HCT116 (cell line): ENCODE results near the gene TNNI2. TPM values are rescaled to one million over a fixed set of nuclear protein-coding genes. Genes with fewer than 3 reads are reported as not detected.

Experiments
- ATAC-seq: fragments of 200-7000 bp; cut with Tn5 transposase; 2 replicates; pipeline ENCODE4 v1.9.1; 2020; ENCODE audit warnings: mild to moderate bottlenecking, moderate library complexity
- BruUV-seq: library from RNA; stranded (reverse); fragments of 400-500 nt; replicated peaks from 2 replicates; lab custom pipeline; 2021; lab: Mats Ljungman, UMichigan
- CTCF ChIA-PET: fragments of 300-600 bp; sonication (Branson Sonifier 250); formaldehyde crosslinking; loops from one replicate; lab custom pipeline; 2021; ENCODE audit warnings: antibody characterized with exemption; lab: Charles Lee
- POLR2A ChIA-PET: fragments of 300-600, 350-600 bp; sonication (Branson Sonifier 250); formaldehyde crosslinking; loops from one replicate; lab custom pipeline; 2021; ENCODE audit warnings: antibody characterized with exemption; lab: Charles Lee
- RAD21 ChIA-PET, 2 experiments: fragments of 300-600 bp; sonication (Branson Sonifier 250); formaldehyde crosslinking; loops; one replicate each; lab custom pipeline; 2023; ENCODE audit warnings: low total read pairs in 2 of 2; ENCODE audit not compliant: uncharacterized antibody in 2 of 2, unreplicated experiment in 2 of 2, low non-redundant PET in 1 of 2; lab: Charles Lee
- DNase-seq: peaks from one replicate; pipeline ENCODE4 v3.0.0-alpha.2; 2010; ENCODE audit warnings: low read depth, low spot score
- H2AFZ ChIP-seq: fragments of 200-600 bp; shearing (Covaris generic), sonication (generic); 2 replicates; pipeline ENCODE4 v1.6.1; 2017; ENCODE audit warnings: low read depth, mixed run types, mixed read lengths, antibody characterized with exemption, low read length; ENCODE audit not compliant: poor library complexity, severe bottlenecking
- H3K27ac ChIP-seq: 2 replicates; pipeline ENCODE4 v1.5.1; 2012; ENCODE audit warnings: low read depth, low read length
- H3K27me3 ChIP-seq: fragments of 200-600 bp; sonication (generic); 2 replicates; pipeline ENCODE4 v1.6.1; 2016; ENCODE audit warnings: mixed run types, low read length, mixed read lengths; ENCODE audit not compliant: insufficient read depth
- H3K36me3 ChIP-seq, 2 experiments: fragments of 200-500 bp in 1 of 2; fragments of 200-600 bp in 1 of 2; sonication (Bioruptor generic) in 1 of 2; sonication (generic) in 1 of 2; 2 replicates each; pipeline versions ENCODE4 v1.5.1 to v1.6.1; 2014 to 2016; ENCODE audit warnings: low read length in 2 of 2, inconsistent platforms in 1 of 2, mixed read lengths in 1 of 2, mixed run types in 1 of 2; ENCODE audit not compliant: insufficient read depth in 2 of 2, control insufficient read depth in 1 of 2
- H3K4me1 ChIP-seq, 2 experiments: fragments of 200-600 bp in 1 of 2; sonication (generic) in 1 of 2; 2 replicates each; pipeline versions ENCODE4 v1.5.1 to v1.6.1; 2012 to 2017; ENCODE audit warnings: low read length in 2 of 2, inconsistent platforms in 1 of 2, mild to moderate bottlenecking in 1 of 2, mixed read lengths in 1 of 2, mixed run types in 1 of 2, moderate library complexity in 1 of 2; ENCODE audit not compliant: insufficient read depth in 2 of 2, control insufficient read depth in 1 of 2
- H3K4me2 ChIP-seq: fragments of 200-600 bp; sonication (generic); 2 replicates; pipeline ENCODE4 v1.6.1; 2017; ENCODE audit warnings: mixed run types, low read length, mixed read lengths
- H3K4me3 ChIP-seq, 2 experiments: fragments of 200-600 bp in 1 of 2; sonication (generic) in 1 of 2; replicated peaks in 1 of 2; 2 replicates each; pipeline ENCODE4 v1.5.1; 2011 to 2016; ENCODE audit warnings: low read length in 2 of 2, control low read depth in 1 of 2, low read depth in 1 of 2, mild to moderate bottlenecking in 1 of 2, mixed read lengths in 1 of 2, mixed run types in 1 of 2
- H3K79me2 ChIP-seq: fragments of 200-600 bp; sonication (generic); 2 replicates; pipeline ENCODE4 v1.6.1; 2017; ENCODE audit warnings: mild to moderate bottlenecking, mixed run types, low read length, moderate library complexity, mixed read lengths; ENCODE audit not compliant: insufficient read depth
- H3K9ac ChIP-seq: fragments of 200-600 bp; sonication (generic); 2 replicates; pipeline ENCODE4 v1.6.1; 2016; ENCODE audit warnings: low read length, mixed read lengths
- H3K9me2 ChIP-seq: fragments of 200-600 bp; sonication (generic), shearing (Covaris generic); 2 replicates; pipeline ENCODE4 v1.6.1; 2017; ENCODE audit warnings: mixed run types, mild to moderate bottlenecking, moderate library complexity; ENCODE audit not compliant: insufficient read depth
- H3K9me3 ChIP-seq, 2 experiments: fragments of 200-500 bp in 1 of 2; fragments of 200-600 bp in 1 of 2; sonication (Bioruptor generic) in 1 of 2; sonication (generic) in 1 of 2; 2 replicates each; pipeline ENCODE4 v1.6.1; 2014 to 2017; ENCODE audit warnings: low read length in 2 of 2, mixed read lengths in 2 of 2, inconsistent platforms in 1 of 2, low read depth in 1 of 2, mild to moderate bottlenecking in 1 of 2, mixed run types in 1 of 2, moderate library complexity in 1 of 2; ENCODE audit not compliant: control insufficient read depth in 1 of 2, insufficient read depth in 1 of 2
- H4K20me1 ChIP-seq: fragments of 200-600 bp; sonication (generic), shearing (Covaris generic); 2 replicates; pipeline ENCODE4 v1.6.1; 2017; ENCODE audit warnings: mixed run types, mild to moderate bottlenecking, moderate library complexity; ENCODE audit not compliant: insufficient read depth
- CBX3 ChIP-seq: IDR thresholded peaks from 2 replicates; pipeline ENCODE4 v1.6.1; 2012; ENCODE audit warnings: low read depth
- CEBPB ChIP-seq: IDR thresholded peaks from 2 replicates; pipeline ENCODE4 v1.6.1; 2012; ENCODE audit warnings: low read depth
- ELF1 ChIP-seq: IDR thresholded peaks from 2 replicates; pipeline ENCODE4 v1.6.1; 2012; ENCODE audit warnings: low read depth, borderline replicate concordance
- JUND ChIP-seq: IDR thresholded peaks from 2 replicates; pipeline ENCODE4 v1.6.1; 2012
- POLR2A ChIP-seq: IDR thresholded peaks from 2 replicates; pipeline ENCODE4 v1.7.0; 2011; ENCODE audit warnings: borderline replicate concordance; ENCODE audit not compliant: insufficient read depth, insufficient read length; ENCODE audit errors: extremely low read depth
- RAD21 ChIP-seq: IDR thresholded peaks from 2 replicates; pipeline ENCODE4 v1.6.1; 2012; ENCODE audit warnings: low read depth, mild to moderate bottlenecking
- SP1 ChIP-seq: IDR thresholded peaks from 2 replicates; pipeline ENCODE4 v1.6.1; 2012; ENCODE audit warnings: low read depth
- ZNF274 ChIP-seq: fragments of 200-500 bp; sonication (Bioruptor generic); IDR thresholded peaks from 2 replicates; pipeline ENCODE4 v1.6.1; 2014; ENCODE audit warnings: mild to moderate bottlenecking, low read depth, low read length, inconsistent platforms
- intact Hi-C: fragments of 100-400 bp; cut with micrococcal nuclease; formaldehyde crosslinking; loops from 2 replicates; pipeline ENCODE4 v1.10.0; 2022
- total RNA-seq: library from RNA; stranded (reverse); gene quantifications from one replicate; pipeline ENCODE4 v1.2.1, GENCODE V29; 2021; ENCODE audit not compliant: unreplicated experiment
- TF ChIP-seq, protein P1 (sequence below): IDR thresholded peaks from 2 replicates; pipeline ENCODE4 v1.6.1; 2012; ENCODE audit warnings: low read depth

The TNNI2 gene
- total RNA-seq, 1 experiment from 2014 or later, result not detected

DNA sequence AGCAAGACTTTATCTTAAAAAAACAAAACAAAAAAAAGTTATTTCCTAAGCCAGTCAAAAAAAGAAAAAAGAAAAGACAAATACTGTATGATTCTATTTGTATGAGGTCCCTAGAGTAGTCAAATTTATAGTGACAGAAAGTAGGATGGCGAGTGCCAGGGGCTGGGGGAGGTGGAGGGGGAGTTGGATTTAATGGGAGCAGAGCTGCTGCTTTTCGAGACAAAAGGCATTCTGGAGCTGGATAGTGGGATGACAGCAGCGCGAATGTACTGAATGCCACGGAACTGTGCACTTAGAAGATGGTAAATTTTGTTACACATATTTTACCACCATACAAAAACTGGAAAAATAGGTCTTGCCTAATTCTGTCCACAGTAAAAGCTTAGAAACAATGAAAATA, 21.8 kb upstream of the TNNI2 start:
- peaks cover 4 to 6% of the 10 kb centered on the region in 2 experiments; a peak in 2 of 4 replicates for H3K9me3 ChIP-seq
- H3K4me1 ChIP-seq, result no peaks in the 10 kb centered on the region
- no peak overlapping the region for H3K27ac ChIP-seq
- no TSS peak for BruUV-seq
- ChIA-PET CTCF (no interaction called here), RAD21 (no interaction called here)
- no peak overlapping the region for H3K4me2 ChIP-seq
- H4K20me1 ChIP-seq, result no peaks in the 10 kb centered on the region
- ATAC-seq, result no peak
- H3K9ac ChIP-seq, result no peak overlapping the region
- H2AFZ ChIP-seq, result no peak overlapping the region
- intact Hi-C loops, result no loop called here
- H3K79me2 ChIP-seq, result no peaks in the 10 kb centered on the region
- H3K36me3 ChIP-seq, result no peaks in the 10 kb centered on the region
- DNase-seq, result no peak
- H3K27me3 ChIP-seq, result no peaks in the 10 kb centered on the region
- TF ChIP-seq, protein P1, sequence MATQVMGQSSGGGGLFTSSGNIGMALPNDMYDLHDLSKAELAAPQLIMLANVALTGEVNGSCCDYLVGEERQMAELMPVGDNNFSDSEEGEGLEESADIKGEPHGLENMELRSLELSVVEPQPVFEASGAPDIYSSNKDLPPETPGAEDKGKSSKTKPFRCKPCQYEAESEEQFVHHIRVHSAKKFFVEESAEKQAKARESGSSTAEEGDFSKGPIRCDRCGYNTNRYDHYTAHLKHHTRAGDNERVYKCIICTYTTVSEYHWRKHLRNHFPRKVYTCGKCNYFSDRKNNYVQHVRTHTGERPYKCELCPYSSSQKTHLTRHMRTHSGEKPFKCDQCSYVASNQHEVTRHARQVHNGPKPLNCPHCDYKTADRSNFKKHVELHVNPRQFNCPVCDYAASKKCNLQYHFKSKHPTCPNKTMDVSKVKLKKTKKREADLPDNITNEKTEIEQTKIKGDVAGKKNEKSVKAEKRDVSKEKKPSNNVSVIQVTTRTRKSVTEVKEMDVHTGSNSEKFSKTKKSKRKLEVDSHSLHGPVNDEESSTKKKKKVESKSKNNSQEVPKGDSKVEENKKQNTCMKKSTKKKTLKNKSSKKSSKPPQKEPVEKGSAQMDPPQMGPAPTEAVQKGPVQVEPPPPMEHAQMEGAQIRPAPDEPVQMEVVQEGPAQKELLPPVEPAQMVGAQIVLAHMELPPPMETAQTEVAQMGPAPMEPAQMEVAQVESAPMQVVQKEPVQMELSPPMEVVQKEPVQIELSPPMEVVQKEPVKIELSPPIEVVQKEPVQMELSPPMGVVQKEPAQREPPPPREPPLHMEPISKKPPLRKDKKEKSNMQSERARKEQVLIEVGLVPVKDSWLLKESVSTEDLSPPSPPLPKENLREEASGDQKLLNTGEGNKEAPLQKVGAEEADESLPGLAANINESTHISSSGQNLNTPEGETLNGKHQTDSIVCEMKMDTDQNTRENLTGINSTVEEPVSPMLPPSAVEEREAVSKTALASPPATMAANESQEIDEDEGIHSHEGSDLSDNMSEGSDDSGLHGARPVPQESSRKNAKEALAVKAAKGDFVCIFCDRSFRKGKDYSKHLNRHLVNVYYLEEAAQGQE, result no peak
- TF ChIP-seq ELF1, result no peak
- no peak for TF ChIP-seq CEBPB
- TF ChIP-seq SP1, result no peak
- no peak for TF ChIP-seq POLR2A
- TF ChIP-seq ZNF274, result no peak
- TF ChIP-seq CBX3, result no peak
- TF ChIP-seq, all 23 proteins: peak for 0
- POLR2A ChIA-PET, result no interaction called here
- H3K9me2 ChIP-seq, result no peaks in the 10 kb centered on the region
- no peak overlapping the region for H3K4me3 ChIP-seq

DNA sequence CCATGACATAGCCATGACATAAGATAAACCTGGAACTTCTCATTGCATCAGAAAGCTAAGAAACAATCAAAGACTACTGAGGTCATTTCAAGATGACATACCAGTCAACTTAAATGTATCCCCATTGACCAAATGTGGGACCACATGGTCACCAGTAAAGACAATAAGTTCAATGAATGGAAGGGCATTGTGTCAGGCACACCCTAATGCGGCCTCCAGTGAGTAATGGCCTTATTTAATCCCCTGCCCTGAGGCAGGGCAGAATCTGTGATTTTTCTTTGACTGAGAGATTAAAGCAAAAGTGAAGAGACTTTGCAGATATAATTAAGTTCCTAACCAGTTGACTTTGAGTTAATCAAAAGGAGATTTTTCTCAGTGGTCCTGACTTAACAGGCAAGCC, 21.3 kb upstream of the TNNI2 start:
- Histone ChIP-seq H3K79me2 (no peaks in the 10 kb centered on the region), H3K36me3 (no peaks in the 10 kb centered on the region), H3K4me2 (no peak overlapping the region), H3K27me3 (no peaks in the 10 kb centered on the region), H3K9me2 (no peaks in the 10 kb centered on the region), H3K4me1 (no peaks in the 10 kb centered on the region), H2AFZ (no peak overlapping the region), H3K9ac (no peak overlapping the region), H3K4me3 (no peak overlapping the region), H4K20me1 (no peaks in the 10 kb centered on the region), H3K27ac (no peak overlapping the region), H3K9me3 (peaks cover 4 to 6% of the 10 kb centered on the region in 2 experiments; a peak in 2 of 4 replicates)
- ChIA-PET POLR2A (no interaction called here), RAD21 (no interaction called here), CTCF (no interaction called here)
- no peak for TF ChIP-seq RAD21
- TF ChIP-seq JUND, result no peak
- no peak for TF ChIP-seq SP1
- no peak for TF ChIP-seq CBX3
- intact Hi-C loops, result no loop called here
- ATAC-seq (no peak), DNase-seq (no peak)
- BruUV-seq, result no TSS peak
